Measurements from ENCODE around the gene DYNC1LI2.
"Not testable (repeated sequence)": the region's sequence is repeated elsewhere in the genome, so short reads cannot be mapped to it uniquely, and the experiment has no call there.

Gene DYNC1LI2

DNA sequence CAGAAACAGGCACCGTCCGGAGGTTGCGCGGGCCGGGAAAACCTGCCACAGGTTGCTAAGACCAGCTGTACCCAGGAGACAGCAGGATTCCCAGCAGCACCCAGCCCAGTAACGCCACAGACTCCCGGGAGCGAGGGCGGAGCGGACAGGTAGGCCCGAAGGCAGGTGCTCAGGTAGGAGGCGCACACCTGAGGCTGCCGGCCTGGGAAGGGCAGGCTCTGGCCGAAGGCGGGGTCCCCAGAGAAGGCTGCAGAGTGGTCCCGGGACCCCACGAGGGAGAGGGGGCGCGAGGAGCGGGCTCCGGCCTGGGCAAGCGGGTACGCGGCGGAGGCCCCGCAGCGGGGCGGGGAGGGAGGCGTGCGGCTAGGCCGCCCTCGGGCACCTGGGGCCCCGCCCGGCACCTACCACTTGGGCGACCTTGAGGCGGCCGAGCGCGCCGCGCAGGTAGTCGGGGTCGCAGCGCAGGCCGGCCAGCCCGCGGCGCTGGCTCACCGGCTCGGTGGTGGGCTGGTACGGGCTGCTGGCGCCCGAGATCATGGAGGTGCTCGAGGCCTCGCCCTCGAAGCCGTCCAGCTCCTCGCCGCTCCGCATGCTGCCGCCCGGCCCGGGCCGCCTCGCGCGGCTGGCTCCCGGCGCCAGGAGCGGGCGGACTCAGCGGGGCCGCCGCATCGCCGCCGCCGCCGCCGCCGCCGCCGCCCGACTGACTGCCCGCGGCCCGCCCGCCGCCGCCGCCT lies 55.3 kb downstream of the DYNC1LI2 start:
- DNase-seq = no peak

DNA sequence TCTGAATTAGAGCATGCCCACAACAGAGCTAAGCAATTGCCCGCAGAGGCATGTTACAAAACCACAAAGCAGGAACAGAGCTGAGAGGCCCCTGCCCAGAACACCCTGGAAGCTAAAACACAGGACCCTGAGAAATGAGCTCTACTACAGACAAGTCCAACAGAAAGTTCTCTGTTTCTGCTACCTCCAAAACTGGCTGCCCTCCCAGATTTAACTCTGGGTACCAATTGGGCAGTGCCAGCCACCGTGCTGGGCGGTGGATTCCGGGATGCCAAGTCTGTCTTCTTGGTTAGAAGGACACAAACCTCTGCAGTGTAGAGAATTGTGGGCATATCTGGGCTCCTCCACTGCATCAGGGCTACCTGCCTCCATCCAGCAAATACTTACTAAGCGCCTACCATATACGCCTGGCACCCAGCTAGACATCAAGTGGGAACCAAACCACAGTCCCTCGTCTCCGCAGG lies 55.9 kb downstream of the DYNC1LI2 start:
- no peak for DNase-seq

DNA sequence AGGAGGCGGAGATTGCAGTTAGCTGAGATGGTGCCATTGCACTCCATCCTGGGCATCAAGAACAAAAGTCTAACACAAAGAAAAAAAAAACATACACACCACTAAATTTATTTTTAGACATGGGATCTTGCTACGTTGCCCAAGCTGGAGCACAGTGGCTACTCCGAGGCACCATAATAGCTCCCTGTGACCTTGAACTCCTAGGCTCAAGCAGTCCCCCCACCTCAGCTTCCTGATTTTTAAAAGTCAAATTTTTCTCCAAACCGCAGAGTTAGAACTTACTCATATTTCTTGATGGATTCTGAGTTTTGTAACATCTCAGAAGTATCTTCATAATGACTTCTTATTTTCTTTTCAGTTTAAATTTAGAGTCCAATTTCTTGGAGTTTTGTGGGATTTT lies 58.3 kb downstream of the DYNC1LI2 start:
- DNase-seq = no peak

DNA sequence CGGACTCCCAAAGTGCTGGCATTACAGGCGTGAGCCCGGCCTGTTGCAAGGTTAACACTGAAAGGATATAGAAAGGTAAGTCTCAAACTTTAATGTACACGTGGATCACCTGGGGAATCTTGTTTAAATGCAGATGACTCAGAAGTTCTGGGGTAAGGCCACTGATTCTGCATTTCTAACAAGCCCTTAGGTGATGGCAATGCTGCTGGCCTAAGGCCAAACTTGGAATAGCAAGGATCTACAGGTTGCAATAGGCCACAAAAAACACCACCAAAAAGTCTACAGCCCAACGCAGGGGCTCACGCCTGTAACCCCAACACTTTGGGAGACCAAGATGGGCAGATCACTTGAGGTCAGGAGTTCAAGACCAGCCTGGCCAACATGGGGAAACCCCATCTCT lies 59.1 kb downstream of the DYNC1LI2 start:
- no peak for DNase-seq

DNA sequence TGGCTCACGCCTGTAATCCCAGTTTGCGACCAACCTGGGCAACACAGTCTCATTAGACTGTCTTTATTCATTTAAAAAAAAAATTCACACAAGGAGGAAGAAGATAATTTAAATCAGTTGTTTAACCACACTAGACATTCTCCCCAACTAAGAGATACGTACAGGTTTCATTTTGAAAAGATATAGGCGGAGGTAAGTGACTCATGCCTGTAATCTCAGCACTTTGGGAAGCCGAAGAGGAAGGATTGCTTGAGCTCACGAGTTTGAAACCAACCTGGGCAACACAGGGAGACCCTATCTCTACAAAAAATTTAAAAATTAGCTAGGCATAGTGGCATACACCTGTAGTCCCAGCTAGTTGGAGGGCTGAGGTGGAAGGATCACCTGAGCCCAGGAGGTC lies 60.2 kb downstream of the DYNC1LI2 start:
- no peak for DNase-seq

DNA sequence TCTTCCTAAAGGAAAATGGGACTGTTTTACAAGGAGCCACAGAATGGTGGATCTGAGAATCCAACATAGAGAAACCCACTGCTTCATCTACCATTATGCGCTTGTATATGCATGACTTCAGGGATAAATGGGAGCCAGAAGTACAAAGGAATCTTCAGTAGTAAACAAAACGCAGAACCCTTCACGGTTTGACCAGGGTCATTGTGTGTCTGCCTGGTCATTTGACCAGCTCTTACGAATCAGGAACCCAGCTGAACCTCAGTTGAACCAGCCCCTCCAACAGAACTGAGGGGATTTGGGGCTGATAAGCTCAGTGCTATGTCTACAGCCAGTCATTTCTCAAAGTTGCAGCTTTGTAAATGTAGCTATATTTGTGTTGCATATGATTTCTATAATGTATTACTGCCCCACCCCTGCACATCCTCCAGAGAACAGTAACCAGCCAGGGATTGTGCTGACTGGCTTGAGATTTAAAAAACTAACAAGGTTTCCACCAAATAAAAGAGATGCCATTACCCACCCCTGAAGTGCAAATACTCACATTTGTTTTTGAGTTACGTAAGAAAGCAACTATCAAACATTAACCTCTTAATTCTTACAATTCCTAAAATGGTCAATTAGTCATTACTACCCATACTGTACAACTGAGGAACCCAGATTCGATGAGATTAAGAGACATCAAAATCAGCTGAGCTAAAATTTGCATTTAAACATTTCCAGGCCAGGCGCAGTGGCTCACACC lies 61.1 kb downstream of the DYNC1LI2 start:
- DNase-seq = no peak

DNA sequence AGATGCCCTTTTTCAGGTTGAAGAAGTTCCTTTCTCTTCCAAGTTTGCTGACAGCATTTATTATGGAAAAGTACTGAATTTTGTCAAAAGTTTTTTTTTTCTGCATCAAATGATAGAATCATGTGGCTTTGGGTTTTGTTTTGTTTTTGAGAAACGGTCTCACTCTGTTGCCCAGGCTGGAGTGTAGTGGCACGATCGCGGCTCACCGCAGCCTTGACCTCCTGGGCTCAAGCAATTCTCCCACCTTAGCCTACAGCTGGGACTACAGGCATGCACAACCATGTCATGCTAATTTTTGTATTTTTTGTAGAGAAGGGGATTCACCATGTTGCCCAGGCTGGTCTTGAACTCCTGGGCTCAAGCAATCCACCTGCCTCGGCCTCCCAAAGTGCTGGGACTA lies 62.1 kb downstream of the DYNC1LI2 start:
- no peak for DNase-seq

DNA sequence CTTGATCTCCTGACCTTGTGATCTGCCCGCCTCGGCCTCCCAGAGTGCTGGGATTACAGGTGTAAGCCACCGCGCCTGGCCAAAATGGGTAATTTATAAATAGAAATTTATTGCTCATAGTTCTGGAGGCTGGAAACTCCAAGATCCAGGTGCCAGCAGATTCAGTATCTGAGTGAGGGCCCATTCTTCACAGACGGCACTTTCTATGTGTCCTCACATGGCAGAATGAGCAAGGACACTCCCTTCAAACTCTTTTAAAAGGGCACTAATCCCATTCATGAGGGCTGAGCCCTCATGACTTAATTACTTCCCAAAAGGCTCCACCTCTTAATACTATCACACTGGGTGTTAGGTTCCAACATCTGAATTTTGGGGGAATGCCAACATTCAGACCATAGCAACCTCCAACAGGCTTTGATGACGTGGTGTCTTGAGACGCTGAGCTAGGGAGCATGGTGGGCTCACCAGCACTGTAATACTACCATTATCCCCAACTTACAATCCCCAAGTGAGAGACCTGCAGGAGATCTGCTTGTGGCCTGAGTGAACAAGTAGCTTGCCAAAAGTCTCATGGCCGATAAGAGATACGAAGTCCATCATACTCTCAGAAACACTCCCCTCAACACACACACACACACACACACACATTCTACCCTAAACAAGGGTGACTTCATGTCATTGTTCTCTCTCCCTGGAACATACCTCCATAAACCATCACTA lies 63.3 kb downstream of the DYNC1LI2 start:
- no peak for DNase-seq

DNA sequence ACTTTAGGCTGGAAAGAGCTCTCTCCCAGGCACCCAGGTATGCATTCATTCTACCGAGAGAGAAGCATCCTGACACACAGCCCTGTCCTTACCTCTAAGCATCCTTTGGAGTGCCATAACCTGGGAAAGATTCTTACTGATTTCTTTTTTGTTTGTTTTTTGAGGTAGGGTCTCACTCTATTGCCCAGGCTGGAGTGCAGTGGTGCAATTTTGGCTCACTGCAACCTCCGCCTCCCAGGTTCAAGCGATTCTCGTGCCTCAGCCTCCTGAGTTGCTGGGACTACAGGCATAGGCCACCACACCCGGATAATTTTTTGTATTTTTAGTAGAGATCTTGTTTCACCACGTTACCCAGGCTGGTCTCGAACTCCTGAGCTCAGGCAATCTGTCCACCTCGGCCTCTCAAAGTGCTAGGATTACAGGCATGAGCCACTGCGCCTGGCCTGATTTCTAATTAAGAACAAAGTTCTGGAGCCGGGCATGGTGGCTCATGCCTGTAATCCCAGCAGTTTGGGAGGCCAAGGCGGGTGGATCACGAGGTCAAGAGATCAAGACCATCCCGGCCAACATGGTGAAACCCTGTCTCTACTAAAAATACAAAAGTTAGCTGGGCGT lies 65.8 kb downstream of the DYNC1LI2 start:
- not testable (repeated sequence) for DNase-seq

DNA sequence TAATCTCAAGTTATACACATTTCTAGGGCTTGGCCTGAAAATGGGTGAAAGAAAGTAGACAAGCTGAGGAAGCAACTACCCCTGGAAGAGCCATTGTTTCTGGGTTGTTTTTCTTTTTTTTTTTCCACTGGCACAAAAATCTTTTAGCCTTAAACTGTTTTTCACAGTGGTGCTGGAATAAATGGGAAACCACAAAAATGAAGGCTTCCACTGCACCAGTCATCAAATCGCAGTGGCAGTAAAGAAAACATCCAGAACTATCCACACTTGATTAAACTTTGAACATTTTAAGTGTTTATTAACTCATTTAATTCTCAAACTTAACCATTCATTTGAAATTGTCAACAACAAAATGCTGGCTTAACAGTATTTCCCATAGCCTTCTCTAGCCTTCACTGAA lies 69.1 kb downstream of the DYNC1LI2 start:
- no peak for DNase-seq

DNA sequence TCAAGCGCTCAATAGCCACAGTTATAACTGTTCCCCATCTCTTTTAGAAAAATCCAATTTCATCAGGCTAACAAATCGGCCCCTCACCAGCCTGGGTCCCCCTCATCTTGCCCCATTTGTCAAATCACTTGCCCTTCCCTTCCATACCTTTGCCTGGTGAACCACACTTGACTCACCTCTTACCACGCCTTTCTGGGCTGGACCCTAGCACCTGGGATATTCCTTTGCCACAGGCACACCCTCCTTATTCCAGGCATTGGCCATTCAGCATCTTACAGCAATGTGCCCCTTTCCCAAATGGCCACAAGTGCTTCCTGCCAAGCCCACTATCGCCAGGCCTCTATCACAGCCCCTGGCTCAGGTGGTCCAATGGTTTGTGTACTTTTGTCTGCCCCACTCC lies 69.7 kb downstream of the DYNC1LI2 start:
- no peak for DNase-seq

DNA sequence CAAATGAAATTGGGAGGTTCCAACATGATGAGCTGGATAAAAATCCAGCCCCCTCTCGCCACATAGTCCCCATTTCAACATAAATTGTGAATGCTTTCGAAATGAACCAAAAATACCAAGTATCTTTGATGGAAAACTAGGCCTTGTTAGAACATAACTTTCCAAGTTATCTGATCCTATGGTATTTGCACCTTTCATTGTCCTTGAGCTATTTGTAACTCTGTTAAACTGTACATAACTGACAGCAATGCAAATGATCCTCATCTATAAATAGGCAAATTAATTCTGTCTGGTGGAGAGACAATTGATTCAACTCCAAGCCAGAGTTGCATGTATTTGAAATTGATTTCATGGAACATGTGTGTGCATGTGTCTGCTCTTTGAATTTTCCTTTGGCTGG lies 73.1 kb downstream of the DYNC1LI2 start:
- DNase-seq = no peak

DNA sequence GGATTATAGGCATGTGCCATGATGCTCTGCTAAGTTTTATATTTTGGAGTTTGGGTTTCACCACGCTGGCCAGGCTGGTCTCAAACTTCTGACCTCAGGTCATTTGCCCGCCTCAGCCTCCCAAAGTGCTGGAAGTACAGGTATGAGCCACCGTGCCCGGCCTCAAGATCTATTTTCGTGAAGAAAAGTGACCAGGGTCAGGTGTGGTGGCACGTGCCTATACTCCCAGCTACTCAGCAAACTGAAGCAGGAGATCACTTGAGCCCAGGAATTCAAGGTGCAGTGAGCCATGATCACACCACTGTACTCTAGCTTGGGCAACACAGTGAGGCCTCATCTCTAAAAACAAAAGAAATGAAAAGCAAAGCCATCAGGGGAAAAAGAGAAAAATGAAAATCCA lies 73.6 kb downstream of the DYNC1LI2 start:
- no peak for DNase-seq

DNA sequence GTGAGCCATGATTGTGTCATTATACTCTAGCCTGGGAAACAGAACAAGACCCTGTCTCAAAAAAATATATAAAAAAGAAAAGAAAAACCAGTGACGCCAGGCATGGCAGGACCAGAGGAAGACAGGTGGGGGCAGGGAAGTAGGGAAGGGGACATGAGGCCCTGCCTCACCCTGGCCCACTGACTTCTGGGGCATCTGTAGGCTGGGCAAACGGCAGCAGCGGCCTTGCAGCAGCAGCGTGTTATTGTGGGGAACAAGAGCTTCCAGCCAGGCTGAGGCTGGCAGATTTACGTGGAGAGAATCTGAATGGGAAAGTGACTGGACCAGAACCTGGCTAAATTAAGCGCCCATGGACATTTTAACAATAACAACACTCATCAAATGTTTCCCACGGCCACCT lies 74.2 kb downstream of the DYNC1LI2 start:
- DNase-seq = no peak

DNA sequence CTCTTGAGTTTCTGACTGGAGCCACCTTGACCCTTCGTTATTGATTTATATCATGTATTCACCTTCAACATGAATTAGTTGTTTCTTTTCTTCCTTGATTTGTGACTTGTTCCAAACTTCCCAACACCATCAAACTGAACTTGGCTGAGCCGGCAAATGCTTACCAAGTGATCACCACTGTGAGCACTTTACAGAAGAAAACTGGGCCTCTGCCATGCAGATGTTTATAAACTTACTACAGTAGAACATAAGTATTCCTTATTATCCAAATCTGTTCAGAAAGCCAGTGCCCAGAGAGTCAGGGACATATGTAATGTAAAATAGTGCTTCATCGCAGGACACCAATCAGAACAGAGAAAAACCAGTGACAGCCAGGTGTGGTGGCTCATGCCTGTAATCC lies 74.8 kb downstream of the DYNC1LI2 start:
- DNase-seq = no peak

DNA sequence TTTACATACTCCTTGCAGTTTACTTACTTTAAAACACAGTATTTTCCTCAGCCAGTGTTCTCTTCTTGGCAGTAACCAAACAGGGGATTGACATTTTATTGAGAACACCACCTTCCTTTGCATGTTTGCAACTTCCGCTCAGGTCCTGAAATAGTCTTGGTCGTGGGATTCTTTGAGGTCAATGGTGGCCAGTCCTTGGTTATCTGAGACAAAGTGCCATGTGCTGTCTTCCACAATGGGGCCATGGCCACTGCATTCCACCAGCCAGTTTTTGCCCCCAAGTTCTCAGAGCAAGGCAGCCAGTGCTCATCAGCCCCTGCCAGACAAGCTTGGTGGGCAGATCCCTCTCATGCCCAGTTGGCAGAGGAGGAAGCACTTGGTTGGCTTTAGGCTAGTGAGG lies 77.7 kb downstream of the DYNC1LI2 start:
- no peak for DNase-seq
